B cell (primary cell): ENCODE results near the gene B4GALNT1. TPM values are rescaled to one million over a fixed set of nuclear protein-coding genes. Genes with fewer than 3 reads are reported as not detected.

Experiments
- ATAC-seq: fragments of 200-7000 bp; cut with Tn5 transposase; one replicate; pipeline ENCODE4 v1.10.0; 2021; ENCODE audit warnings: low read depth, mild to moderate bottlenecking, moderate number of reproducible peaks, moderate library complexity
- CTCF ChIA-PET: fragments of 350-600 bp; sonication (Branson Sonifier 250); formaldehyde crosslinking; loops from one replicate; lab custom pipeline; 2021; ENCODE audit warnings: antibody characterized with exemption, inconsistent platforms; lab: Charles Lee
- POLR2A ChIA-PET: fragments of 350-600 bp; sonication (Branson Sonifier 250); formaldehyde crosslinking; loops from one replicate; lab custom pipeline; 2021; ENCODE audit warnings: antibody characterized with exemption; lab: Charles Lee
- DNase-seq: peaks from one replicate; pipeline ENCODE4 v3.0.0; 2013
- H2AFZ ChIP-seq: 2 replicates; pipeline ENCODE4 v1.6.1; 2012; ENCODE audit warnings: mild to moderate bottlenecking, low read depth, low read length; ENCODE audit not compliant: insufficient read depth, poor library complexity, severe bottlenecking
- H3K27ac ChIP-seq, 2 donors: 1 replicate in 1 of 2; 2 replicates in 1 of 2; pipeline ENCODE4 v1.5.1; 2012 to 2013; ENCODE audit warnings: low read length in 2 of 2, mild to moderate bottlenecking in 2 of 2, moderate library complexity in 1 of 2
- H3K27me3 ChIP-seq, 4 experiments: fragments of 200-600 bp in 1 of 4; sonication (generic) in 1 of 4; replicated peaks in 1 of 4; 1 replicate in 2 of 4; 2 replicates in 2 of 4; pipeline versions ENCODE4 v1.6.1 to v1.7.0; 2013 to 2016; ENCODE audit warnings: low read length in 3 of 4, mild to moderate bottlenecking in 2 of 4, mixed read lengths in 1 of 4, moderate library complexity in 1 of 4; ENCODE audit not compliant: insufficient read depth in 4 of 4, control insufficient read depth in 3 of 4; ENCODE audit errors: control extremely low read depth in 1 of 4
- H3K36me3 ChIP-seq, 2 experiments: replicated peaks in 1 of 2; 1 replicate in 1 of 2; 2 replicates in 1 of 2; pipeline versions ENCODE4 v1.6.1 to v1.7.1; 2013; ENCODE audit warnings: low read length in 1 of 2; ENCODE audit not compliant: insufficient read depth in 2 of 2, control insufficient read depth in 1 of 2; ENCODE audit errors: control extremely low read depth in 1 of 2, extremely low read depth in 1 of 2
- H3K4me1 ChIP-seq, 2 donors: fragments of 200-600 bp in 1 of 2; sonication (generic) in 1 of 2; 1 replicate in 1 of 2; 2 replicates in 1 of 2; pipeline versions ENCODE4 v1.5.1 to v1.6.1; 2013 to 2017; ENCODE audit warnings: low read length in 2 of 2; ENCODE audit not compliant: control insufficient read depth in 2 of 2, insufficient read depth in 2 of 2
- H3K4me2 ChIP-seq: replicated peaks from 2 replicates; pipeline ENCODE3; 2012; ENCODE audit warnings: mild to moderate bottlenecking, low read depth, low read length; ENCODE audit not compliant: poor library complexity, severe bottlenecking
- H3K4me3 ChIP-seq, 5 experiments: fragments of 200-600 bp in 1 of 5; sonication (generic) in 1 of 5; 1 replicate in 3 of 5; 2 replicates in 2 of 5; pipeline versions ENCODE4 v1.5.1 to v1.7.0; 2011 to 2016; ENCODE audit warnings: low read length in 4 of 5, mild to moderate bottlenecking in 4 of 5, low read depth in 2 of 5, control low read depth in 1 of 5, moderate library complexity in 1 of 5; ENCODE audit not compliant: insufficient read depth in 1 of 5; ENCODE audit errors: control extremely low read depth in 1 of 5, extremely low read depth in 1 of 5
- H3K79me2 ChIP-seq: fragments of 200-600 bp; sonication (generic); one replicate; pipeline ENCODE4 v1.6.0; 2016; ENCODE audit warnings: low read length; ENCODE audit not compliant: control insufficient read depth, insufficient read depth
- H3K9ac ChIP-seq: fragments of 200-600 bp; sonication (generic); 2 replicates; pipeline ENCODE4 v1.6.1; 2017; ENCODE audit warnings: mild to moderate bottlenecking, low read length, moderate library complexity
- H3K9me3 ChIP-seq, 3 donors: one replicate each; pipeline versions ENCODE4 v1.6.1 to v1.7.1; 2013; ENCODE audit warnings: low read length in 2 of 3; ENCODE audit not compliant: control insufficient read depth in 2 of 3, insufficient read depth in 1 of 3; ENCODE audit errors: control extremely low read depth in 1 of 3
- H4K20me1 ChIP-seq: 2 replicates; pipeline ENCODE4 v1.6.0; 2012; ENCODE audit warnings: mild to moderate bottlenecking, low read length; ENCODE audit not compliant: insufficient read depth, control insufficient read depth, poor library complexity, severe bottlenecking
- H3K27ac Mint-ChIP-seq: one replicate; pipeline ENCODE4 v1.8.0; 2021; ENCODE audit warnings: mixed read lengths
- H3K27me3 Mint-ChIP-seq: one replicate; pipeline ENCODE4 v1.8.0; 2021; ENCODE audit warnings: mixed read lengths
- H3K4me1 Mint-ChIP-seq: one replicate; pipeline ENCODE4 v1.8.0; 2021; ENCODE audit warnings: mixed read lengths
- H3K4me3 Mint-ChIP-seq: one replicate; pipeline ENCODE4 v1.8.0; 2021; ENCODE audit warnings: mixed read lengths
- H3K9me3 Mint-ChIP-seq: one replicate; pipeline ENCODE4 v1.8.0; 2022; ENCODE audit warnings: mixed read lengths; ENCODE audit not compliant: insufficient read depth
- EZH2 ChIP-seq: IDR thresholded peaks from 2 replicates; pipeline ENCODE4 v1.6.1; 2012; ENCODE audit warnings: borderline replicate concordance, low read depth, mild to moderate bottlenecking, moderate library complexity, low read length; ENCODE audit not compliant: insufficient read depth, poor library complexity, severe bottlenecking
- whole genome bisulfite sequencing: methylation state at CpG from one replicate; pipeline ENCODE4 v1.1.5; 2013; ENCODE audit warnings: missing lambda C conversion rate; ENCODE audit not compliant: insufficient coverage; 5-methylcytosine and 5-hydroxymethylcytosine counted together
- intact Hi-C: fragments of 100-400 bp; cut with micrococcal nuclease; formaldehyde crosslinking; loops from one replicate; pipeline ENCODE4 v1.10.0; 2022
- polyA plus RNA-seq: library from polyadenylated mRNA; depleted of rRNA; stranded (reverse); fragments of >200 nt; gene quantifications from 2 replicates; pipeline ENCODE4 v1.2.3, GENCODE V29; 2012
- total RNA-seq, 2 donors: library from RNA; stranded (reverse); fragments of 120-200 nt in 1 of 2; gene quantifications; 1 replicate in 1 of 2; 2 replicates in 1 of 2; pipeline versions ENCODE4 v1.2.3 to v1.2.4, GENCODE V29; 2013 to 2022
- TF ChIP-seq, protein P1 (sequence below): fragments of 200-600 bp; IDR thresholded peaks from one replicate; pipeline ENCODE4 v1.8.0; 2022; ENCODE audit warnings: antibody characterized with exemption, mild to moderate bottlenecking

B4GALNT1 gene
- total and polyA plus RNA-seq, 2 donors (not counting 1 experiment from before 2014, with no cell fraction given), result 0.04 to 0.22 TPM

GRCh38 chr12:57576613-57577160 is 56.3 kb downstream of the B4GALNT1 start:
- 93% methylated on average over 7 of the region's 9 CpGs for WGBS
- H3K9me3 Mint-ChIP-seq, result no peaks in the 10 kb centered on the region
- TF ChIP-seq, protein P1, sequence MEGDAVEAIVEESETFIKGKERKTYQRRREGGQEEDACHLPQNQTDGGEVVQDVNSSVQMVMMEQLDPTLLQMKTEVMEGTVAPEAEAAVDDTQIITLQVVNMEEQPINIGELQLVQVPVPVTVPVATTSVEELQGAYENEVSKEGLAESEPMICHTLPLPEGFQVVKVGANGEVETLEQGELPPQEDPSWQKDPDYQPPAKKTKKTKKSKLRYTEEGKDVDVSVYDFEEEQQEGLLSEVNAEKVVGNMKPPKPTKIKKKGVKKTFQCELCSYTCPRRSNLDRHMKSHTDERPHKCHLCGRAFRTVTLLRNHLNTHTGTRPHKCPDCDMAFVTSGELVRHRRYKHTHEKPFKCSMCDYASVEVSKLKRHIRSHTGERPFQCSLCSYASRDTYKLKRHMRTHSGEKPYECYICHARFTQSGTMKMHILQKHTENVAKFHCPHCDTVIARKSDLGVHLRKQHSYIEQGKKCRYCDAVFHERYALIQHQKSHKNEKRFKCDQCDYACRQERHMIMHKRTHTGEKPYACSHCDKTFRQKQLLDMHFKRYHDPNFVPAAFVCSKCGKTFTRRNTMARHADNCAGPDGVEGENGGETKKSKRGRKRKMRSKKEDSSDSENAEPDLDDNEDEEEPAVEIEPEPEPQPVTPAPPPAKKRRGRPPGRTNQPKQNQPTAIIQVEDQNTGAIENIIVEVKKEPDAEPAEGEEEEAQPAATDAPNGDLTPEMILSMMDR, result no peak
- TF ChIP-seq EZH2, result no peak
- no peak for DNase-seq
- no peaks in the 10 kb centered on the region for H3K4me1 Mint-ChIP-seq
- no peak overlapping the region for H3K9ac ChIP-seq
- H3K9me3 ChIP-seq, result no peaks in the 10 kb centered on the region
- H3K4me2 ChIP-seq, result no peak overlapping the region
- H3K4me3 Mint-ChIP-seq, result no peak overlapping the region
- no peaks in the 10 kb centered on the region for H3K36me3 ChIP-seq
- ATAC-seq, result no peak
- peaks cover 7% of the 10 kb centered on the region for H3K27me3 Mint-ChIP-seq
- no peak overlapping the region for H3K27ac ChIP-seq
- CTCF ChIA-PET, result interaction anchor here (3.5 kb wide), 1 partner anchor 9 kb away, joined by 17 read pairs; no protein-coding TSS in a partner anchor
- POLR2A ChIA-PET, result interaction anchor here (0.5 kb wide), 1 partner anchor 9 kb away, joined by 3 read pairs; no protein-coding TSS in a partner anchor
- no peak overlapping the region for H2AFZ ChIP-seq
- H3K4me3 ChIP-seq, result no peak overlapping the region
- H4K20me1 ChIP-seq, result no peaks in the 10 kb centered on the region
- peaks cover 0 to 9% (median 0%) of the 10 kb centered on the region in 4 experiments for H3K27me3 ChIP-seq
- no peak overlapping the region for H3K27ac Mint-ChIP-seq
- H3K4me1 ChIP-seq, result no peaks in the 10 kb centered on the region
- no peaks in the 10 kb centered on the region for H3K79me2 ChIP-seq
- intact Hi-C loops, result no loop called here

Other genes starting within 250 kb of the B4GALNT1 start
- gene R3HDM2, start 202.2 kb downstream of the B4GALNT1 start, total RNA-seq, result 129 TPM in 2 replicates
- 87.1 and 104 TPM in 2 replicates for gene R3HDM2, start 202.2 kb downstream of the B4GALNT1 start, polyA plus RNA-seq
- 0.17 TPM in 1 of 2 replicates, not detected in the other for gene INHBC, start 198.4 kb downstream of the B4GALNT1 start, total RNA-seq
- gene INHBC, start 198.4 kb downstream of the B4GALNT1 start, polyA plus RNA-seq, result 0.13 and 0.31 TPM in 2 replicates
- gene INHBE, start 177.9 kb downstream of the B4GALNT1 start, total RNA-seq, result not detected in 2 replicates
- gene INHBE, start 177.9 kb downstream of the B4GALNT1 start, polyA plus RNA-seq, result not detected in 2 replicates
- gene GLI1, start 173.4 kb downstream of the B4GALNT1 start, total RNA-seq, result 3.9 and 4.1 TPM in 2 replicates
- gene GLI1, start 173.4 kb downstream of the B4GALNT1 start, polyA plus RNA-seq, result 5.4 and 8.0 TPM in 2 replicates
- 154 and 161 TPM in 2 replicates for gene ARHGAP9, start 153.3 kb downstream of the B4GALNT1 start, total RNA-seq
- gene ARHGAP9, start 153.3 kb downstream of the B4GALNT1 start, polyA plus RNA-seq, result 320 and 390 TPM in 2 replicates
- 183 and 193 TPM in 2 replicates for gene MARS1, start 145.1 kb downstream of the B4GALNT1 start, total RNA-seq
- gene MARS1, start 145.1 kb downstream of the B4GALNT1 start, polyA plus RNA-seq, result 158 and 234 TPM in 2 replicates
- gene DDIT3, start 112.7 kb downstream of the B4GALNT1 start, total RNA-seq, result 35.6 and 39.5 TPM in 2 replicates
- gene DDIT3, start 112.7 kb downstream of the B4GALNT1 start, polyA plus RNA-seq, result 159 and 306 TPM in 2 replicates
- 121 TPM in 2 replicates for gene MBD6, start 110.4 kb downstream of the B4GALNT1 start, total RNA-seq
- gene MBD6, start 110.4 kb downstream of the B4GALNT1 start, polyA plus RNA-seq, result 22.8 and 39.4 TPM in 2 replicates
- 94.3 and 97.6 TPM in 2 replicates for gene DCTN2, start 86.0 kb downstream of the B4GALNT1 start, total RNA-seq
- 59.4 and 74.4 TPM in 2 replicates for gene DCTN2, start 86.0 kb downstream of the B4GALNT1 start, polyA plus RNA-seq
- gene KIF5A, start 83.2 kb downstream of the B4GALNT1 start, total RNA-seq, result 0.56 and 0.67 TPM in 2 replicates
- 0.09 and 0.14 TPM in 2 replicates for gene KIF5A, start 83.2 kb downstream of the B4GALNT1 start, polyA plus RNA-seq
- 20.1 and 24.7 TPM in 2 replicates for gene PIP4K2C, start 42.0 kb downstream of the B4GALNT1 start, total RNA-seq
- gene PIP4K2C, start 42.0 kb downstream of the B4GALNT1 start, polyA plus RNA-seq, result 21.3 and 21.7 TPM in 2 replicates
- 3.5 and 4.0 TPM in 2 replicates for gene DTX3, start 28.4 kb downstream of the B4GALNT1 start, total RNA-seq
- gene DTX3, start 28.4 kb downstream of the B4GALNT1 start, polyA plus RNA-seq, result 7.3 and 9.0 TPM in 2 replicates
- 0.15 TPM in 1 of 2 replicates, not detected in the other for gene ARHGEF25, start 21.8 kb downstream of the B4GALNT1 start, total RNA-seq
- gene ARHGEF25, start 21.8 kb downstream of the B4GALNT1 start, polyA plus RNA-seq, result 0.12 TPM in 2 replicates
- 182 and 200 TPM in 2 replicates for gene OS9, start 60.9 kb upstream of the B4GALNT1 start, total RNA-seq
- 234 and 294 TPM in 2 replicates for gene OS9, start 60.9 kb upstream of the B4GALNT1 start, polyA plus RNA-seq
- gene AGAP2, start 105.5 kb upstream of the B4GALNT1 start, total RNA-seq, result 27.0 and 27.6 TPM in 2 replicates
- 17.1 and 22.2 TPM in 2 replicates for gene AGAP2, start 105.5 kb upstream of the B4GALNT1 start, polyA plus RNA-seq
- gene TSPAN31, start 111.8 kb upstream of the B4GALNT1 start, total RNA-seq, result 29.6 and 33.5 TPM in 2 replicates
- gene TSPAN31, start 111.8 kb upstream of the B4GALNT1 start, polyA plus RNA-seq, result 24.0 and 26.8 TPM in 2 replicates
- 43.1 and 44.6 TPM in 2 replicates for gene CDK4, start 119.1 kb upstream of the B4GALNT1 start, total RNA-seq
- 21.5 and 34.8 TPM in 2 replicates for gene CDK4, start 119.1 kb upstream of the B4GALNT1 start, polyA plus RNA-seq
- gene MARCHF9, start 121.9 kb upstream of the B4GALNT1 start, total RNA-seq, result 81.4 and 83.1 TPM in 2 replicates
- gene MARCHF9, start 121.9 kb upstream of the B4GALNT1 start, polyA plus RNA-seq, result 120 and 128 TPM in 2 replicates
- gene CYP27B1, start 133.9 kb upstream of the B4GALNT1 start, total RNA-seq, result 0.79 and 1.1 TPM in 2 replicates
- 0.66 and 2.1 TPM in 2 replicates for gene CYP27B1, start 133.9 kb upstream of the B4GALNT1 start, polyA plus RNA-seq
- gene METTL1, start 138.9 kb upstream of the B4GALNT1 start, total RNA-seq, result 8.5 and 9.2 TPM in 2 replicates
- gene METTL1, start 138.9 kb upstream of the B4GALNT1 start, polyA plus RNA-seq, result 9.1 and 9.6 TPM in 2 replicates
- 1.3 and 2.6 TPM in 2 replicates for gene EEF1AKMT3, start 139.4 kb upstream of the B4GALNT1 start, total RNA-seq
- gene EEF1AKMT3, start 139.4 kb upstream of the B4GALNT1 start, polyA plus RNA-seq, result 0.89 and 1.0 TPM in 2 replicates
- 20.6 and 20.9 TPM in 2 replicates for gene TSFM, start 149.6 kb upstream of the B4GALNT1 start, total RNA-seq
- 3.9 and 5.6 TPM in 2 replicates for gene TSFM, start 149.6 kb upstream of the B4GALNT1 start, polyA plus RNA-seq
- gene AVIL, start 185.5 kb upstream of the B4GALNT1 start, total RNA-seq, result 5.3 and 6.9 TPM in 2 replicates
- gene AVIL, start 185.5 kb upstream of the B4GALNT1 start, polyA plus RNA-seq, result 3.4 and 3.5 TPM in 2 replicates
- 203 and 209 TPM in 2 replicates for gene CTDSP2, start 213.5 kb upstream of the B4GALNT1 start, total RNA-seq
- 77.1 and 99.1 TPM in 2 replicates for gene CTDSP2, start 213.5 kb upstream of the B4GALNT1 start, polyA plus RNA-seq